ENCODE data around the gene ATP2A1. TPM values are rescaled to one million over a fixed set of nuclear protein-coding genes. Genes with fewer than 3 reads are reported as not detected.

ATP2A1 gene
- total RNA-seq, result under 0.01 and 0.28 TPM in 2 replicates

GRCh38 chr16:28878083-28878926, at the start of gene ATP2A1:
TSS of gene ATP2A1 (plus strand) at chr16:28878488. CDS start at chr16:28878672, 184 bp downstream.

GRCh38 chr16:28846080-28846932, 32.0 kb upstream of the ATP2A1 start, which contains the start of gene TUFM:
TSS of gene TUFM (minus strand) at chr16:28846348. CDS start at chr16:28846269, 79 bp downstream.

GRCh38 chr16:28924762-28925385, 46.6 kb downstream of the ATP2A1 start, which contains the start of gene RABEP2:
TSS of gene RABEP2 (minus strand) at chr16:28925238. CDS start at chr16:28925163, 75 bp downstream.

GRCh38 chr16:28931801-28932225, 53.5 kb downstream of the ATP2A1 start, which contains the start of gene CD19:
TSS of gene CD19 (plus strand) at chr16:28931971. CDS start at chr16:28932001, 30 bp downstream.

GRCh38 chr16:28950648-28951409, 72.5 kb downstream of the ATP2A1 start, which contains the start of gene NFATC2IP:
TSS of gene NFATC2IP (plus strand) at chr16:28950937. CDS start at chr16:28951012, 75 bp downstream.

Other genes with a start within 250 kb of the ATP2A1 start
- gene NPIPB8, start 240.4 kb upstream of the ATP2A1 start, total RNA-seq, result under 0.01 and 0.19 TPM in 2 replicates
- 65.1 and 158 TPM in 2 replicates for gene EIF3C, start 167.0 kb upstream of the ATP2A1 start, total RNA-seq
- gene NPIPB9, start 126.7 kb upstream of the ATP2A1 start, total RNA-seq, result 0.96 and 2.5 TPM in 2 replicates
- gene ATXN2L, start 55.5 kb upstream of the ATP2A1 start, total RNA-seq, result 22.0 and 25.5 TPM in 2 replicates
- gene TUFM, start 32.1 kb upstream of the ATP2A1 start, total RNA-seq, result 80.6 and 144 TPM in 2 replicates
- 7.6 and 9.2 TPM in 2 replicates for gene SH2B1, start 14.6 kb upstream of the ATP2A1 start, total RNA-seq
- 25.7 and 34.5 TPM in 2 replicates for gene RABEP2, start 46.8 kb downstream of the ATP2A1 start, total RNA-seq
- gene CD19, start 53.5 kb downstream of the ATP2A1 start, total RNA-seq, result not detected in 2 replicates
- 13.8 and 17.3 TPM in 2 replicates for gene NFATC2IP, start 72.4 kb downstream of the ATP2A1 start, total RNA-seq
- 24.8 and 26.5 TPM in 2 replicates for gene SPNS1, start 96.3 kb downstream of the ATP2A1 start, total RNA-seq
- 0.28 and 0.77 TPM in 2 replicates for gene LAT, start 106.6 kb downstream of the ATP2A1 start, total RNA-seq

All from regular cardiac myocyte (primary cell).